Stomach (tissue), 4 donors: ENCODE data around the gene TP53TG5.

Source experiments
- EP300 ChIP-seq: sonication (generic); formaldehyde crosslinking; IDR thresholded peaks from one replicate; pipeline ENCODE4 v1.6.1; 2017; ENCODE audit warnings: antibody characterized with exemption
- POLR2A ChIP-seq, 4 donors: fragments of 450-650 bp; IDR thresholded peaks; one replicate each; pipeline ENCODE4 v1.6.1; 2016; ENCODE audit warnings: antibody characterized with exemption in 4 of 4, control low read depth in 2 of 4, mild to moderate bottlenecking in 1 of 4, moderate library complexity in 1 of 4
- POLR2AphosphoS5 ChIP-seq, 3 donors: sonication (generic); formaldehyde crosslinking; IDR thresholded peaks; one replicate each; pipeline ENCODE4 v1.6.1; 2016; ENCODE audit warnings: antibody characterized with exemption in 3 of 3
- TF ChIP-seq, protein P1 (sequence below), 7 experiments: fragments of 450-650 bp in 4 of 7; fragments of 200-600 bp in 3 of 7; sonication (generic) in 3 of 7; IDR thresholded peaks; one replicate each; pipeline ENCODE4 v1.5.1; 2016 to 2019; ENCODE audit warnings: antibody characterized with exemption in 7 of 7, control low read depth in 2 of 7, mild to moderate bottlenecking in 1 of 7

DNA sequence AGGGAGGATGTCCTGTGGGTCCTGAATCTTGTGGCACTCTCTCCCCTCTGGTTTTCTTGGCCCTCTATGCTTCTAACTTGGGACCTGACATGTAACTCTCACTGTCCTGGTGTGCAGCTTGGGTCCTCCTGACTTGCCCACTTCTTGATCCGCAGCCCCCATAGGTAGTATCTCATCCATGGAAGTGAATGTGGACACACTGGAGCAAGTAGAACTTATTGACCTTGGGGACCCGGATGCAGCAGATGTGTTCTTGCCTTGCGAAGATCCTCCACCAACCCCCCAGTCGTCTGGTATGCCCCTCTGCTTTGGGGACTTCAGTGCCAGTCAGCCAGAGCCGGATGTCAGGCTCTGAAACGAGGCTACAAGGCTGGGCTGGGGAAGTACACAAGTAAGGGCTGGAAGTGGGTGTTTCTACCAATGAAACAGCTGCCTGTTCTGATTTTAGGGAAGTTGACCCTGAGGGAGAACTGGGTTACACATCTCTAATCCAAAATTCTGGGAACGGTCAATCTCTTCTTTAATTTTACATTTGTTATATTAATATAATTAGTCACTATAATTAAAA lies 30.6 kb upstream of the TP53TG5 start:
- TF ChIP-seq EP300 = no peak
- TF ChIP-seq, protein P1, sequence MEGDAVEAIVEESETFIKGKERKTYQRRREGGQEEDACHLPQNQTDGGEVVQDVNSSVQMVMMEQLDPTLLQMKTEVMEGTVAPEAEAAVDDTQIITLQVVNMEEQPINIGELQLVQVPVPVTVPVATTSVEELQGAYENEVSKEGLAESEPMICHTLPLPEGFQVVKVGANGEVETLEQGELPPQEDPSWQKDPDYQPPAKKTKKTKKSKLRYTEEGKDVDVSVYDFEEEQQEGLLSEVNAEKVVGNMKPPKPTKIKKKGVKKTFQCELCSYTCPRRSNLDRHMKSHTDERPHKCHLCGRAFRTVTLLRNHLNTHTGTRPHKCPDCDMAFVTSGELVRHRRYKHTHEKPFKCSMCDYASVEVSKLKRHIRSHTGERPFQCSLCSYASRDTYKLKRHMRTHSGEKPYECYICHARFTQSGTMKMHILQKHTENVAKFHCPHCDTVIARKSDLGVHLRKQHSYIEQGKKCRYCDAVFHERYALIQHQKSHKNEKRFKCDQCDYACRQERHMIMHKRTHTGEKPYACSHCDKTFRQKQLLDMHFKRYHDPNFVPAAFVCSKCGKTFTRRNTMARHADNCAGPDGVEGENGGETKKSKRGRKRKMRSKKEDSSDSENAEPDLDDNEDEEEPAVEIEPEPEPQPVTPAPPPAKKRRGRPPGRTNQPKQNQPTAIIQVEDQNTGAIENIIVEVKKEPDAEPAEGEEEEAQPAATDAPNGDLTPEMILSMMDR (IDR thresholded peaks at IDR 0.05) = no peak
- no peak for TF ChIP-seq POLR2AphosphoS5 (IDR thresholded peaks at IDR 0.05)
- no peak for TF ChIP-seq POLR2A (IDR thresholded peaks at IDR 0.05)
